Measurements from ENCODE around the gene ZNF726.
"Not testable (repeated sequence)": the region's sequence is repeated elsewhere in the genome, so short reads cannot be mapped to it uniquely, and the experiment has no call there.

The ZNF726 gene

DNA sequence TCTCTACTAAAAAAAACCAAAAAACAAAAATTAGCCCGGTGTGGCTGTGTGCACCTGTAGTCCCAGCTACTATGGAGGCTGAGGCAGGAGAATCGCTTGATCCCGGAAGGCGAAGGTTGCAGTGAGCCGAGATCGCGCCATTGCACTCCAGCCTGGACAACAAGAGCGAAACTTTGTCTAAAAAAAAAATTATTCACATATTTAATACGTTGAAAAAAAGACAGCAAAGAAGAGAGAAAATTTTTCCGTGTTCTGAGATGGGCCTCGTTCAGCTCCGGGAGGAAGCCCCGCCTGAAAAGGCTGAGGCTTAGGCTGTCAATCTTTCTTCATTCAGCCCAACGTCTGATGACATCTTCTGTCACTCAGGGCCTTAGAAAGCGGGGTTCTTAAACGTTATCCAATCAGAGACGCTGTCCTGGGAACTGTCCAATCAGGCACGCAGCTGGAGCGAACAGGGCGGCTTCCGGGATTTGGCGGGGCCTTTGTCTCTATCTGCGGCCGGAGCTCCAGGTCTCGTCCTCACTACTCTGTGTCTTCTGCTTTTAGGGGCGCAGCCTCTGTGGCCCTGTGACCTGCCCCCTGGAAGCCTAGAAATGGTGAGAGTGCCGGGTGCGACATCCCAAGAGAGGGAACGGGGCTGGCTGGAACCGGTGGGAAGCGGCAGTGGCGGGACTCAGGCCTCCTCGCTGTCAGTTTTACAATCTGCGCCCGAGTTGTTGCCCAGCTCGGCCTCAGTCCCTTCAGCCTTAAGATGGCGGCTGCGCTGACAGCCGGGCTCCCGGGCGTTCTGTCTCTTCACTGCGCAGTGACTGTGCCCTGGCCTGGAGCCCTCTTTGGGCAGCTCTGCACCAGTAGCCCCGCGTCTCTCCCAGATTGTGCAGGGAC is at the start of gene ZNF726:
ZNF726 (plus strand) TSS at position 485 of the 885 bp plus-strand sequence; CDS start at position 594, 109 bp downstream.
- peak; percentile 89 for DNase-seq

DNA sequence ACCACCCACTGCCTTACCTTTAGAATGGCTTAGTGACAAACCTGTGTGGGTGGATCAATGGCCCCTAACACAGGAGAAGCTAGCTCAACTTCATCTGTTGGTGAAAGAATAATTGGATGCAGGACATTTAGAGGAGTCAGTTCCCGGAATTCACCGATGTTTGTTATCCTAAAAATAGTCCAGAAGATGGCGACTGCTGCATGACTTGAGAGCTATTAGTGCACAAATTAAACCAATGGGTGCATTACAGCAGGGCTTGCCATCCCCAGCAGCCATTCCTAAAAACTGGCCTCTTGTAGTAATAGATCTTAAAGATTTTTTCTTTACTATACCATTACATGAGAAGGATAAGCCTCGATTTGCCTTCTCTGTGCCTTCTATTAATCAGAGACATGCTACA is 46.8 kb upstream of the ZNF726 start:
- DNase-seq: no peak

DNA sequence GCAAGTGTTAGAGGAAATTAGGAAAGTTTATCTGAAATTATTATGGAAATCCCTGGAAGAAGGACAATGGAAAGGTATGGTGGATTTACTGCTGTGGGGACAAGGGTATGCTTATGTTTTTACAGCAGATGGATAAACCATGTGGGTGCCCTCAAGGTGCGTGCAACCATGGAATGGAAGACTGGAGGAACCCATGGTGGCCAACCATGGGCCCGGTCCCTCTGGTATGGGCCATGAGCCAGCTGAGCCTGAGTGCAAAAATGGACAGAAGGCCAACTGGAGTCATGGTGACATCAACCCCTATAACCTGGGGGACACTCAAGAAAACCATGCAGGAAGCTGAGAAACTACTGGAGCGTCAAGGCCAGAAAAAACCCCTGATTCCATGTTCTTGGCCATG is 46.1 kb upstream of the ZNF726 start:
- no peak for DNase-seq

DNA sequence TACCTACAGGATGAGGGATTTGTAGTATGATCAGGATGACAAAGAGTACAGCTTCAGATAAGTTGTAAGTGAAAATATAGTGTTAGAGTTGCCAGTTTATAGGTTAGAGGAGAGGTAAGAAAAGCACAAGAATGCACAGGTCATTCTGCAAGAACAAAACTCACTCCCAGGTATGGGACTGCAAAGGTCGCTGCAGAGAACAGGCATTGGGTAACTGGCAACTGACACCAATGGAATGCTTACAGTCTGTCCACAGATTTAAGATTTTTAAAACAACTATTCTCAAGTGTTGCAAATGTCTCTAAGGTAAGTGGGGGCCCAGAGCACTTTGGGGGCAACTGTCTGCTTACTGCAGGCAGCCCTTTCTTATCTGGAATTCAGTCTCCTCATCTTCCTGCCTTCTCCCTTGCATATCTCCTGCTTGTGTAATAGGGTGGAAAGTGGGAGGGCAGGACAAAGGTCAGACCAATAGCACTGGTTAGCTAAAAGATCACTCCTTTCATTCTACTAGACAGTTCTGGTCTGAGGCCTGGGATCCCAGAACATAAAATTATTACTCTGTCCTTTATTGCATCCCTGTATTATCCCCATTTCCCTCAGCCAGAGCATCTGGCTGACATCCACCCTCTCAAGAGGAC is 42.3 kb upstream of the ZNF726 start:
- DNase-seq: no peak

DNA sequence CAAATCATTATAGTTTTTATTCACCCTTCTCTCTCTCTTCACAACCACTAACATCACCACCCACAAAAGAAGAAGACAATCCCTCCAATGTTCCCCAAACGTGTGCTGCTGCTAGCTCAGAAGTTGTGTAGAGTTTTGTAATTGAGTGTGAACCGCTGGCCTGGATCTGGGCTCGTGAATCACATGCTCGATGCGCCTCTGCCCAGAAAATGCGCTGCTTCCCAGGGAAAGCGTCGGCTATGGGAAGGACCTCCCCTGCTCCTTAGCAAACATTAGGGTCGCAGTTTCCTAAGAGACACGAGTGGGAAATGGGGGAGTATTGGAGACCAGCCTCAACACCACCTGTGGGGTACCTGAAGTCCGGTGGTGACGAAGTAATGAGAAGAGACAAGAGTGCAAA is 38.4 kb upstream of the ZNF726 start:
- no peak for DNase-seq

DNA sequence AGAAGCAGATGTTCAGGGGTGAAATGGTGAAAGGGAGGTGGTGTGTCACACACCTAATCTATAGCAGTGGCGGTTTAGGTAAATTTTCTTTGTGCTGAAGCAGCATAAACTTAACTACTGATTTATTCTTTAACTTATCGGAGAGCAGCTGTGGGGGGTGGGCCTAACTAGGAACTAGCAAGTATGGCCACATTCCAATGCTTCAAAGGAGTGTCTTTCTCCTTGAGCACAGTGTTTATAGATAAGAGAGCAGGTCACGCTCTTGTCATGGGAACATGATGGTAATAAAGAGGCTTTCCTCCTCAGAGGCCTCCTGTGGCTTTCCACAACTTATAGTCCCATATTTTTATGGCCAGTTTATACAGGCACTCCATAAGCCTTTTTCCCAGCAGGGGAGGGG is 37.9 kb upstream of the ZNF726 start:
- DNase-seq: not testable (repeated sequence)

DNA sequence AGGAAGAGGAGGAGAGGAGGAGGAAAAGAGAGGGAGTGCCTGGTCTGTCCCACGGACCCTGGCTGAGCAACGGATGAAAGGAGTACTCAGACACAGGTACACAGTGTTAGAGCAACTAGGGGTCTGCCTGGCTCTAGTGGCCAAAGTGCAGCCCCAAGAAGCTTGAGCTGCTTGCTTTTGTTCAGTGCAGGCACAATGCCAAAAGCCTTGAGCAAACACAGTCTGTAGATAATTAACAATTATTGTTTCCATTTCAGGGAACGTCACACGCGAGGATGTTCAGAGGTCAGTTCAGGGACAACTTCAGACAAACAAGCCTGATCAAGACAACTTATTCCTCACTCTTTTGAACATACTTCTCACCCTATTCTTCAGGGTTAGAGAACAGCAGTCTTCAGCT is 32.2 kb upstream of the ZNF726 start:
- no peak for DNase-seq

DNA sequence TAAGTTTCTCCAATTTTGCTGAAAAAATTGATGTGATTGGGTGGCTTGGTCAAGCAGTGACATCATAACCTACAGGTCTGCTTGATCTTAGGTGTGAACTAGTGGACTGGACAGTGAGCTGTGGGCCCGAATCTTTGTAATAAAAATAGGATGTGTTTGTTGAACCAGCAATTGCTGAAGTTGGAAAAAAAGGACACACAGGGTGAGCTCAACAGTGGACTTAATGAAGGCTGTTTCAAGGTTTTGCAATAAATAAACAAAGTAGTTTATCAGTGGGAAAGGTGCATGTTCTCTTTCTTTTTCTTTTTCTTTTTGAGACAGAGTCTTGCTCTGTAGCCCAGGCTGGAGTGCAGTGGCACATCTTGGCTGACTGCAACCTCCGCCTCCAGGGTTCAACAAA is 30.3 kb upstream of the ZNF726 start:
- no peak for DNase-seq

DNA sequence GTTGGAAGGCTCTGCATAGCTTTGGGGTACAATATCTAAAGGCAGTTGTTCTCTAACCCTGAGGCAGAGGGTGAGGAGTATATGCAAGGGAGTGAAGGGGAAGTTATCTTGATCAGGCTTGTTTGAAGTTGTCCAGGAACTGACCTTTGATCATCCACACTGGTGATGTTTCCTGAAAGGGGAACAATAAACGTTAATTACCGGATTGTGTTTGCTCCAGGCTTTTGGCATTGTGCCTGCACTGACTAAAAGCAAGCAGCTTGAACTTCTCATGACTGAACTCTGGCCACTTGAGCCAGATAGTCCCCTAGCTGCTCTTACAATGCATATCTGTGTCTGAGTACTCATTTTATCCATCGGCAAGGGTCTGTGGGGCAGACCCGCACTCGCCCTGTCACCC is 27.0 kb upstream of the ZNF726 start:
- no peak for DNase-seq

DNA sequence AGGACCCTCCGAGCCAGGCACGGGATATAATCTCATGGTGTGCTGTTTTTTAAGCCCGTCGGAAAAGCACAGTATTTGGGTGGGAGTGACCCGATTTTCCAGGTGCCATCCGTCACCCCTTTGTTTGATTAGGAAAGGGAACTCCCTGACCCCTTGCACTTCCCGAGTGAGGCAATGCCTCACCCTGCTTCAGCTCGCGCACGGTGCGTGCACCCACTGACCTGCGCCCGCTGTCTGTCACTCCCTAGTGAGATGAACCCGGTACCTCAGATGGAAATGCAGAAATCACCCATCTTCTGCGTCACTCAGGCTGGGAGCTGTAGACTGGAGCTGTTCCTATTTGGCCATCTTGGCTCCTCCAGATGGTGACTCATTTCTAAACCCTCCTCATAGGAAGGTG is 18.6 kb upstream of the ZNF726 start:
- not testable (repeated sequence) for DNase-seq

DNA sequence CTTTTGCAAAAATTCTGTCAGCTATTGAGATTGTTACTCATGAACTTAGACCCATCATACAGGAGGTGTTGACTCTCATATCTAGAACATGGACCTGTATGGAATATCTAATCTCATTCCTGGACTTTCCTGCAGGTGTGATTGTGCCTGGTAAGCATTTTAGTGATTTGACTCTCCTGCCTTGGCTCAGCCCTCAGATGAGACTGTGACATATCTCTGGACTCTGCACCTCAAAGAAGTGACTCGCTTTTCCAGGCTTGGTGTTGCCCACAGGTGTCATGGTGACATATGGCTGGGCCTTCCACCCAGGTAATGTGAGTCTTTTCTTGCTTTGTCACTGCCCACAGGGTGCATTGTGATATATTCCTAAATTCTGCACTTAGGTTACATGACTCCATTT is 17.8 kb upstream of the ZNF726 start:
- DNase-seq: no peak

DNA sequence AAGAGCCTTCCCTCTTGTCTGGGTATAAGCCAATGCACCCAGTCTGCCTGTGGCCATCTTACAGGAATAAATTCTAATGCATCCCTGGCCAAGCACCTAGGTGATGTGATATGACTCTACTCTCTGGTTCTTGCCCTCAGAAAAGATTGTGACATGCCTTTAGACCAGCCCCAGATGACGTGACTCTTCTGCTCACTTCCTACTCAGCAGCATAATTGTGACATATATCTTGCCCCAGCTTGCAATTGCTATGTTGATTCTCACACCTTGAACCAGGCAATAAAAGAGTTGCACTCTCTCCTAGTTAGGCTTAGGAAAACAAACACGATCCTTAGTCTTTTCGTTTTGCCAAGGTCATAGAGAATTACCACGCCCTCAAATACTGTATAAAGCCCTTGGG is 13.3 kb upstream of the ZNF726 start:
- no peak for DNase-seq

DNA sequence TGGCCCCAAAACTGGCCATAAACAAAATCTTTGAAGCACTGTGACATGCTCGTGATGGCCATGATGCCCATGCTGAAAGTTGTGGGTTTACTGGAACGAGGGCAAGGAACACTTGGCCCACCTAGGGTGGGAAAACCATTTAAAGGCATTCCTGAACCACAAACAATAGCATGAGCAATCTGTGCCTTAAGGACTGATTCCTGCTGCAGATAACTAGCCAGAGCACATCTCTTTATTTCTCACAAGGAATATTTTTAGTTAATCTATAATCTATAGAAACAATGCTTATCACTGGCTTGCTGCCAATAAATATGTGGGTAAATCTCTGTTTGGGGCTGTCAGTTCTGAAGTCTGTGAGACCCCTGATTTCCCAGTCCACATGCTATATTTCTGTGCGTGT is 10.3 kb upstream of the ZNF726 start:
- no peak for DNase-seq

DNA sequence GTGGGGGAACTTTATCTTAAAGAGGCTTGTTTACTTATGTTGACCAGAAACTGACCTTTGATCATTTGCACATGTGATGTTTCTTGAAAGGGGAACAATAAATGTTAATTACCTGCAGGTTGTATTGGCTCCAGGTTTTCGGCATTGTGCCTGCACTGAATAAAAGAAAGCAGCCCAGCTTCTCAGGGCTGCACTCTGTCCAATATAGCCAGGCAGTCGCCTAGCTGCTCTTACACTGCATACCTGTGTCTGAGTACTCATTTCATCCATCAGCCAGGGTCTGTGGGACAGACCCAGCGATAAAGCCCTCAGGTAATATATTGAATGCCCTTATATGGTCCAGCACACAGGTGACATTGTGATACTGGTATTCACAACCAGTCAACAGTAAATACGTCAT is 8.9 kb upstream of the ZNF726 start:
- DNase-seq: no peak

DNA sequence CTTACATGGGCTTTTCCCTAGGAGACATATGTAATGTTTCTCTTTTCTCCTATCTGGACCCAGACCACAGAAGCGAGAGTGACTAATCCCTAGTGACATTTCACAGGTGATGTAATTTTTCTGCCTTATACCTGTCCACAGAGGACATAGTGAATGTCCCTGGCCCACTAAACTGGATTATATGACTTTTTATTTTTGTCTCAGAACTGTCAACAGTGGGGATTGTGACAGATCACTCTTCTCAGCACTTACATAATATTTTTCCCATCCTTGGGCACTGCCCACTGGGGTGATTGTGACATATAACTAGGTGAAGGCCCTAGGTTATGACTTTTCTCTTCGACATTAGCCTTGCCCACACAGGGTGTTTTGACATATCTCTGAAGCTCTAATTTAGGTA is 7.9 kb upstream of the ZNF726 start:
- no peak for DNase-seq

DNA sequence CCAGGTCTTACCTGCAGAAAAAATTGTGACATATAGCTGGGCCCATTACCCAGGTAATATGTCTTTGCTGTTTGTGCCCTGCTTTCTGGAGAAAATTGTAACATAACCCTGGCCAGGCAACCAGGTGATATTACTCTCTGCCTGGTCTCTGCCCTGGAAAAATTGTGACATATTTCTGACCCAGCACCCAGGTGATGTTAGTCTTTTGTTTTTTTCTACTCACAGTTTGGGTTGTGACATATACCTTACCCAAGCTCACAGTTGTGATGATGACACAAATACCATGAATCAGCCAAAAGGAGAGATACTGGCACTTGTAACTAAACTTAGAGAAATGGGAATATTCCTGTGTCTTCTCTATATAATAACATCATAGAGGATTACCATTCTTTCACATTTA is 6.5 kb upstream of the ZNF726 start:
- no peak for DNase-seq

DNA sequence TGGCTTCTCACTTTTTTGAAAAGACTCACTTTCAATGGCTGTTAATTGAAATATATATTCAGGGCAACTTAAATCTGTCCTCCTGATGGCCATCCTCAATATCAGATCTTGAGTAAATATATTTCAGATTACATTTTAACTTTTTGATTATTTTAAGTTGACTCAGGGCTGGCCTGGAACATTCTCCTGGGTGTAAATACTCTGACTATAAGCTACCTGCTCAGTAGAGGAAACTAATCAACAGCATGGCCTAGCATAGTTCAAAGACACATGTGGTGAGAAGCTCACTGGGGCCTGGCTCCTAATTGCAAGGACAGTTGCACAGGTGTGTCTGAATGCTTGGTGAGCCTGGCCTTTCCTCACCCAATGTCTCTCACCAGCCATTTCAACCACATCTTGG is 5.5 kb upstream of the ZNF726 start:
- no peak for DNase-seq

DNA sequence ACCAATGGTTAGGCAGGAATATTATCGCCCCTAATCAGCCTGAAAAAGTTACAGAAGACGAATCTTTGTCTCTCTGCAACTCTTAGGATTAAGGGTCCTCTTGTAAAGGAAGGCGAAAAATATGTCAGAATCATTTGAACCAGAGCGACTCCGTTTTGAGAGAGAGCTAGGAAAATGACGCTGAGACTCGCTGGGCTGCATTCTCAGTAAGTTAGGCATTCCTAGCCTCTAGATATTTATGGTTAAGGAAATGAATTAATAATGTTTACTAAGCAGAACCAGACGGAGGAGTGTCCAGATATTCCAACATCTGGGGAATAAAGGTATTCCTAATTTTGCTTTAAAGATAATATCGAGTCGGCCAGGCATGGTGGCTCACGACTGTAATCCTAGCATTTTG is 755 bp upstream of the ZNF726 start:
- DNase-seq: no peak

DNA sequence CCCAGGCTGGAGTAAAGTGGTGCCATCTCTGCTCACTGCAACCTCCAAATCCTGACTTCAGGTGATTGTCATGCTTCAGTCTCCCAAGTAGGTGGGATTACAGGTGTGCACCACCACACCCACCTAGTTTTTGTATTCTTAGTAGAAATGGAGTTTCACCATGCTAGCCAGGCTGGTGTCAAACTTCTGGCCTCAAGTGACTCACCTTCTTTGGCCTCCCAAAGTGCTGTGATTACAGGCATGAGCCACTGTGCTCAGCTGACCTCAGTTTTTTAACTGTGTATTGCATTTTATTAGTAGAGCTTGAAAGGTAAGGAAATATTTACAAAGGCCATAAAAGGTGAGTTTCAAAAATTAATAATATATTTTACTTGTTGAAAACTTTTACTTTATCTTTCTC is 2.3 kb downstream of the ZNF726 start:
- DNase-seq: no peak

DNA sequence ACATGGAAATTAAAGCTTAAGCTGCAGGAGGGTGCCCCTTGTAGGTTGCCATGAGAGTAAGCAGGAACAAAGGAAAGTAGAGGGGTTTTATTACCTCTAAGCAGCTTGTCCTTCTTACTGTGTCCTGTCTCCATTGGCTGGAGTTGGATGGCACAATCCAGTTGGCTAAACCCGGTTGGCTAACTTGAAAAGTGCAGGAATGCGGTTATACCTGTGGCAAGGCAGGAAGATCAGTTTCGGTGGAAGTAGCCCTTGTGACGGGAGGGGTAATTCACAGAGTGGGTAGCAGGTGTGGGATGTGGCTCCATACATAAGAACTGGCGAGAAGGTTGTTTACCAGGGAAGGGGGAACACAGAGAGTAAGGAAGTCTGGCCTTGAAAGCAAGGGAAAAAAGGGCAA is 3.2 kb downstream of the ZNF726 start:
- no peak for DNase-seq

DNA sequence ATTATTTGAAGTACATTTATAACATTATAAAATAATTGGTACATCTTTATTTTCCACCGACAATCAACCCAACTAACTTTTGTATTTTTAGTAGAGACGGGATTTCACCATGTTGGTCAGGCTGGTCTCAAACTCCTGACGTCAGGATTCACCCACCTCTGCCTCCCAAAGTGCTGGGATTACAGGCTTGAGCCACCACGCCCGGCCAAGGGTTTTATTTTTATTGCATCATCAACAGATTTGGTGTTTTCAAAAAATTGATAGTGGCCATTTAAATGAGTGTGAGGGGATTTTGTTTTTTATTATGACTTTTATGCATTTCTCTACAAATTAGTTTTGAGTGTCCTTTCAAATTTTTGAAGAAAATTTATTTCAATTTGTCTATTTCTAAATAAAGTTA is 10.6 kb downstream of the ZNF726 start:
- no peak for DNase-seq

DNA sequence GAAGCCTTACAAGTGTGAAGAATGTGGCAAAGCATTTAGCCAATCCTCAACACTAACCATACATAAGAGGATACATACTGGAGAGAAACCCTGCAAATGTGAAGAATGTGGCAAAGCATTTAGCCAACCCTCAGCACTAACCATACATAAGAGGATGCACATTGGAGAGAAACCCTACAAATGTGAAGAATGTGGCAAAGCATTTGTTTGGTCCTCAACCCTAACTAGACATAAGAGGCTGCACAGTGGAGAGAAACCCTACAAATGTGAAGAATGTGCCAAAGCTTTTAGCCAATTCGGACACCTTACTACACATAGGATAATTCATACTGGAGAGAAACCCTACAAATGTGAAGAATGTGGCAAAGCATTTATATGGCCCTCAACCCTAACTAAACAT is 18.2 kb downstream of the ZNF726 start:
- DNase-seq: no peak

DNA sequence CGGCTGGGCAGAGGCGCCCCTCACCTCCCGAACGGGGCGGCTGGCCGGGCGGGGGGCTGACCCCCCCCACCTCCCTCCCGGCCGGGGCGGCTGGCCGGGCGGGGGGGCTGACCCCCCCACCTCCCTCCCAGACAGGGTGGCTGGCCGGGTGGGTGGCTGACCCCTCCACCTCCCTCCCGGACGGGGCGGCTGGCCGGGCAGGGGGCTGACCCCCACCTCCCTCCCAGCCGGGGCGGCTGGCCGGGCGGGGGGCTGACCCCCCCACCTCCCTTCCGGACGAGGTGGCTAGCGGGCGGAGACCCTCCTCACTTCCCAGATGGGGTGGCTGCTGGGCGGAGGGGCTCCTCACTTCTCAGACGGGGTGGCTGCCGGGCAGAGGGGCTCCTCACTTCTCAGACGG is 22.3 kb downstream of the ZNF726 start:
- not testable (repeated sequence) for DNase-seq

DNA sequence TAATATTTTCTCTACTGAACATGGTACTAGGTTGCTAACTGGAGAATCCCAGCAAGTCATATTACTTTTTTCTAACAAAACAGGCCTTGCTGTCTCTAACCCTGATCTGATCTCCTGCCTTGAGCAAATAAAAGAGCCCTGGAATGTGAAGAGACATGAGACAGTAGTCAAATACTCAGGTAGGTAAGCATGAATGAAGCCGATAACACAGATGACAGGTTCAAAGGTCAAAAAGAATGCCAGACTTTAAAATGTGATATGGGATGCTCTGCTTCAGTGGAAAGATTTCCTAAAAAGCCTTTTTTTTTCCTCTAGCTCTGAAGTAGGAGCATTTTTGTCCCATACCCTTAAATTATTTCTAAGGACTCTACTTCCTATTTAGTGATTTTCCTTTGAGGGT is 28.7 kb downstream of the ZNF726 start:
- no peak for DNase-seq

DNA sequence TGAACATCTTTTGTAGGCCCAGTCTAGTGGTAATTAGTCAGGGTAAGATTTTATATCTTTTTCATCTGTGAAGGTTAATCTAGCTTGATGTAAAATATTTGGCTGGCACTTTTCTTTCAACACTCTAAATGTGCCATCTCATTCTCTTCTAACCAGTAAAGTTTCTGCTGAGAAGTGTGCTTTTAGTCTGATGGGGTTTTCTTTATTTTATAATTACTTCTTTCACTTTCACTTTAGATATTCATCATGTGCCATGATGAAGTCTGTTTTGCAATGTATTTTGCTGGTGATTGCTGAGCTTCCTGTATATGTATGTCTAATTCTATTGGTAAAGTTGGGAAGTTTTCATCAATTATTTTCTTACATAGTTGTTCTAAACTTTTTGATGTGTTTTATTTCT is 31.9 kb downstream of the ZNF726 start:
- DNase-seq: no peak
